ENCODE data around the gene ATF3. TPM values are rescaled to one million over a fixed set of nuclear protein-coding genes. Genes with fewer than 3 reads are reported as not detected.

ATF3 gene
- total RNA-seq (10 to 100 TPM in 1 of 2 donors, 1 to 10 TPM in 1; 6.0 to 18.3 TPM), polyA plus RNA-seq (ENCODE audit: insufficient read length in 2 of 2) (1 to 10 TPM; 5.3 to 5.9 TPM)
- long read RNA-seq, donor 1, partial matches to known transcripts = 0 of 4 reads
- long read RNA-seq, donor 1, other reads (novel, unspliced or antisense) = 0 of 4 reads
- long read RNA-seq, donor 2 = 0 reads
- long read RNA-seq, donor 3 = 0 reads
- long read RNA-seq, donor 4, partial matches to known transcripts = 109 of 110 reads
- long read RNA-seq, donor 4, other reads (novel, unspliced or antisense) = 0 of 110 reads

- WGBS (ENCODE audit: insufficient coverage) = under 1% methylated on average over 50 of the region's 54 CpGs
- H3K4me3 ChIP-seq (ENCODE audit: low read depth, low read length) = peak within 1 kb of the TSS; percentile 69
- peaks cover 64% of the 10 kb centered on the region for H3K27me3 ChIP-seq (ENCODE audit: control insufficient read depth, insufficient read depth, low read length)
- peak within 1 kb of the TSS; percentile 87 for H3K27ac ChIP-seq (ENCODE audit: low read depth, low read length)
- H3K4me1 ChIP-seq (ENCODE audit: control insufficient read depth, insufficient read depth, low read length) = peaks cover 32% of the 10 kb centered on the region
- no peaks in the 10 kb centered on the region for H3K9me3 ChIP-seq (ENCODE audit: control insufficient read depth, insufficient read depth, low read length)
- peak; percentile 82 to 98 (median 88) for DNase-seq (ENCODE audit: low read depth in 4 of 6, low spot score in 6 of 6)
- no peaks in the 10 kb centered on the region for H3K36me3 ChIP-seq (ENCODE audit: control insufficient read depth, insufficient read depth, low read length)
Observed at GRCh38 chr1:212608392-212608958, at the start of gene ATF3. ATF3 (plus strand) TSS chr1:212608761; CDS start chr1:212615022, 6,261 bp downstream.

- H3K9me3 ChIP-seq (ENCODE audit: control insufficient read depth, insufficient read depth, low read length) = no peaks in the 10 kb centered on the region
- H3K27ac ChIP-seq (ENCODE audit: low read depth, low read length) = no peak overlapping the region
- DNase-seq (ENCODE audit: low read depth in 4 of 6, low spot score in 6 of 6) = no peak
- H3K27me3 ChIP-seq (ENCODE audit: control insufficient read depth, insufficient read depth, low read length) = no peaks in the 10 kb centered on the region
- peaks cover 9% of the 10 kb centered on the region for H3K4me1 ChIP-seq (ENCODE audit: control insufficient read depth, insufficient read depth, low read length)
- H3K36me3 ChIP-seq (ENCODE audit: control insufficient read depth, insufficient read depth, low read length) = no peaks in the 10 kb centered on the region
- WGBS (ENCODE audit: insufficient coverage) = 96% methylated on average over 10 of the region's 11 CpGs
- H3K4me3 ChIP-seq (ENCODE audit: low read depth, low read length) = no peak overlapping the region
Observed at GRCh38 chr1:212559929-212560328, 48.6 kb upstream of the ATF3 start.

GRCh38 chr1:212560933-212561460 lies 47.6 kb upstream of the ATF3 start:
- no CpG with 5 or more reads among the region's 6 CpGs for WGBS (ENCODE audit: insufficient coverage)
- H3K36me3 ChIP-seq (ENCODE audit: control insufficient read depth, insufficient read depth, low read length) = no peaks in the 10 kb centered on the region
- no peaks in the 10 kb centered on the region for H3K27me3 ChIP-seq (ENCODE audit: control insufficient read depth, insufficient read depth, low read length)

GRCh38 chr1:212561501-212561931 lies 47.0 kb upstream of the ATF3 start:
- H3K36me3 ChIP-seq (ENCODE audit: control insufficient read depth, insufficient read depth, low read length) = no peaks in the 10 kb centered on the region
- H3K27me3 ChIP-seq (ENCODE audit: control insufficient read depth, insufficient read depth, low read length) = no peaks in the 10 kb centered on the region
- peaks cover 12% of the 10 kb centered on the region for H3K4me1 ChIP-seq (ENCODE audit: control insufficient read depth, insufficient read depth, low read length)
- H3K27ac ChIP-seq (ENCODE audit: low read depth, low read length) = no peak overlapping the region
- no peak overlapping the region for H3K4me3 ChIP-seq (ENCODE audit: low read depth, low read length)
- DNase-seq (ENCODE audit: low read depth in 4 of 6, low spot score in 6 of 6) = no peak
- 65% methylated on average over 5 of the region's 5 CpGs for WGBS (ENCODE audit: insufficient coverage)
- no peaks in the 10 kb centered on the region for H3K9me3 ChIP-seq (ENCODE audit: control insufficient read depth, insufficient read depth, low read length)

More at GRCh38 chr1:212560933-212561460, 47.6 kb upstream of the ATF3 start:
- no peak overlapping the region for H3K4me3 ChIP-seq (ENCODE audit: low read depth, low read length)
- H3K4me1 ChIP-seq (ENCODE audit: control insufficient read depth, insufficient read depth, low read length) = peaks cover 9% of the 10 kb centered on the region
- H3K27ac ChIP-seq (ENCODE audit: low read depth, low read length) = no peak overlapping the region
- no peak for DNase-seq (ENCODE audit: low read depth in 4 of 6, low spot score in 6 of 6)
- no peaks in the 10 kb centered on the region for H3K9me3 ChIP-seq (ENCODE audit: control insufficient read depth, insufficient read depth, low read length)

- Histone ChIP-seq H3K4me1 (ENCODE audit: control insufficient read depth, insufficient read depth, low read length) (peaks cover 14% of the 10 kb centered on the region), H3K27me3 (ENCODE audit: control insufficient read depth, insufficient read depth, low read length) (no peaks in the 10 kb centered on the region), H3K4me3 (ENCODE audit: low read depth, low read length) (no peak overlapping the region), H3K36me3 (ENCODE audit: control insufficient read depth, insufficient read depth, low read length) (no peaks in the 10 kb centered on the region), H3K9me3 (ENCODE audit: control insufficient read depth, insufficient read depth, low read length) (no peaks in the 10 kb centered on the region), H3K27ac (ENCODE audit: low read depth, low read length) (no peak overlapping the region)
- WGBS (ENCODE audit: insufficient coverage) = 83% methylated on average over 2 of the region's 4 CpGs
- no peak for DNase-seq (ENCODE audit: low read depth in 4 of 6, low spot score in 6 of 6)
Observed at GRCh38 chr1:212562771-212563170, 45.8 kb upstream of the ATF3 start.

GRCh38 chr1:212565079-212565478 lies 43.5 kb upstream of the ATF3 start:
- H3K4me3 ChIP-seq (ENCODE audit: low read depth, low read length) = no peak overlapping the region
- peaks cover 5% of the 10 kb centered on the region for H3K4me1 ChIP-seq (ENCODE audit: control insufficient read depth, insufficient read depth, low read length)
- H3K9me3 ChIP-seq (ENCODE audit: control insufficient read depth, insufficient read depth, low read length) = no peaks in the 10 kb centered on the region
- no peaks in the 10 kb centered on the region for H3K27me3 ChIP-seq (ENCODE audit: control insufficient read depth, insufficient read depth, low read length)
- no peak for DNase-seq (ENCODE audit: low read depth in 4 of 6, low spot score in 6 of 6)
- no CpG with 5 or more reads among the region's 4 CpGs for WGBS (ENCODE audit: insufficient coverage)
- no peak overlapping the region for H3K27ac ChIP-seq (ENCODE audit: low read depth, low read length)
- H3K36me3 ChIP-seq (ENCODE audit: control insufficient read depth, insufficient read depth, low read length) = no peaks in the 10 kb centered on the region

- Histone ChIP-seq H3K9me3 (ENCODE audit: control insufficient read depth, insufficient read depth, low read length) (no peaks in the 10 kb centered on the region), H3K4me3 (ENCODE audit: low read depth, low read length) (no peak overlapping the region), H3K27ac (ENCODE audit: low read depth, low read length) (no peak overlapping the region), H3K4me1 (ENCODE audit: control insufficient read depth, insufficient read depth, low read length) (peaks cover 5% of the 10 kb centered on the region), H3K36me3 (ENCODE audit: control insufficient read depth, insufficient read depth, low read length) (no peaks in the 10 kb centered on the region), H3K27me3 (ENCODE audit: control insufficient read depth, insufficient read depth, low read length) (no peaks in the 10 kb centered on the region)
- no peak for DNase-seq (ENCODE audit: low read depth in 4 of 6, low spot score in 6 of 6)
- WGBS (ENCODE audit: insufficient coverage) = 93% methylated on average over 6 of the region's 6 CpGs
Observed at GRCh38 chr1:212565571-212566305, 42.8 kb upstream of the ATF3 start.

- Histone ChIP-seq H3K27me3 (ENCODE audit: control insufficient read depth, insufficient read depth, low read length) (no peaks in the 10 kb centered on the region), H3K27ac (ENCODE audit: low read depth, low read length) (peak overlapping the region; percentile 43), H3K4me1 (ENCODE audit: control insufficient read depth, insufficient read depth, low read length) (peaks cover 5% of the 10 kb centered on the region), H3K4me3 (ENCODE audit: low read depth, low read length) (peak overlapping the region; percentile 45), H3K9me3 (ENCODE audit: control insufficient read depth, insufficient read depth, low read length) (no peaks in the 10 kb centered on the region), H3K36me3 (ENCODE audit: control insufficient read depth, insufficient read depth, low read length) (no peaks in the 10 kb centered on the region)
- peak in 3 of 6 donors; percentile 33 to 77 (median 38) for DNase-seq (ENCODE audit: low read depth in 4 of 6, low spot score in 6 of 6)
- WGBS (ENCODE audit: insufficient coverage) = 9% methylated on average over 12 of the region's 16 CpGs
Observed at GRCh38 chr1:212566522-212567479, 41.8 kb upstream of the ATF3 start.

GRCh38 chr1:212567638-212568037 lies 40.9 kb upstream of the ATF3 start:
- peak in 1 of 6 donors; percentile 5 for DNase-seq (ENCODE audit: low read depth in 4 of 6, low spot score in 6 of 6)
- Histone ChIP-seq H3K4me1 (ENCODE audit: control insufficient read depth, insufficient read depth, low read length) (peaks cover 5% of the 10 kb centered on the region), H3K4me3 (ENCODE audit: low read depth, low read length) (no peak overlapping the region), H3K27ac (ENCODE audit: low read depth, low read length) (no peak overlapping the region), H3K36me3 (ENCODE audit: control insufficient read depth, insufficient read depth, low read length) (no peaks in the 10 kb centered on the region), H3K9me3 (ENCODE audit: control insufficient read depth, insufficient read depth, low read length) (no peaks in the 10 kb centered on the region), H3K27me3 (ENCODE audit: control insufficient read depth, insufficient read depth, low read length) (no peaks in the 10 kb centered on the region)
- 100% methylated on average over 1 of the region's 3 CpGs for whole genome bisulfite sequencing (ENCODE audit: insufficient coverage)
